Astrocyte (in vitro differentiated cells and primary cell): Measurements from ENCODE around the gene RANBP1. TPM values are rescaled to one million over a fixed set of nuclear protein-coding genes. Genes with fewer than 3 reads are reported as not detected.

Experiments used
- DNase-seq: peaks from one replicate; pipeline ENCODE4 v3.0.0-alpha.2; 2010; ENCODE audit warnings: low read depth
- FAIRE-seq: peaks from 2 replicates; lab custom pipeline; 2011; peaks lifted over from hg19 to GRCh38; lab: Jason Lieb, UNC
- H2AFZ ChIP-seq: 2 replicates; pipeline ENCODE4 v1.6.0; 2012; ENCODE audit warnings: low read depth, low read length, inconsistent platforms
- H3K27ac ChIP-seq: 2 replicates; pipeline ENCODE4 v1.5.1; 2011; ENCODE audit warnings: low read depth, low read length, inconsistent platforms
- H3K27me3 ChIP-seq: 2 replicates; pipeline ENCODE4 v1.6.0; 2011; ENCODE audit warnings: low read length, inconsistent platforms; ENCODE audit not compliant: insufficient read depth
- H3K36me3 ChIP-seq: 2 replicates; pipeline ENCODE4 v1.5.1; 2011; ENCODE audit warnings: low read length, inconsistent platforms; ENCODE audit not compliant: insufficient read depth
- H3K4me1 ChIP-seq: 2 replicates; pipeline ENCODE4 v1.5.1; 2011; ENCODE audit warnings: low read length, inconsistent platforms; ENCODE audit not compliant: insufficient read depth
- H3K4me2 ChIP-seq: 2 replicates; pipeline ENCODE4 v1.6.0; 2012; ENCODE audit warnings: low read length, inconsistent platforms
- H3K4me3 ChIP-seq: 2 replicates; pipeline ENCODE4 v1.5.1; 2011; ENCODE audit warnings: low read depth, mild to moderate bottlenecking, low read length, inconsistent platforms; ENCODE audit not compliant: insufficient read depth
- H3K79me2 ChIP-seq: 2 replicates; pipeline ENCODE4 v1.6.0; 2012; ENCODE audit warnings: mild to moderate bottlenecking, low read length, inconsistent platforms; ENCODE audit not compliant: insufficient read depth
- H3K9ac ChIP-seq: 2 replicates; pipeline ENCODE4 v1.6.0; 2012; ENCODE audit warnings: mild to moderate bottlenecking, low read length, inconsistent platforms
- H3K9me3 ChIP-seq: 2 replicates; pipeline ENCODE4 v1.5.1; 2012; ENCODE audit warnings: low read depth, mild to moderate bottlenecking, low read length, inconsistent platforms; ENCODE audit not compliant: insufficient read depth
- H4K20me1 ChIP-seq: 2 replicates; pipeline ENCODE4 v1.6.0; 2012; ENCODE audit warnings: low read length, inconsistent platforms; ENCODE audit not compliant: insufficient read depth
- H3K27ac Mint-ChIP-seq: one replicate; pipeline ENCODE4 v1.8.0; 2021; ENCODE audit warnings: mild to moderate bottlenecking, mixed read lengths; ENCODE audit not compliant: unreplicated experiment
- H3K27me3 Mint-ChIP-seq: one replicate; pipeline ENCODE4 v1.8.0; 2021; ENCODE audit warnings: low read depth, mixed read lengths; ENCODE audit not compliant: unreplicated experiment
- H3K36me3 Mint-ChIP-seq: one replicate; pipeline ENCODE4 v1.8.0; 2021; ENCODE audit warnings: low read depth, mixed read lengths; ENCODE audit not compliant: unreplicated experiment
- H3K4me1 Mint-ChIP-seq: one replicate; pipeline ENCODE4 v1.8.0; 2021; ENCODE audit warnings: low read depth, mixed read lengths; ENCODE audit not compliant: unreplicated experiment
- H3K4me3 Mint-ChIP-seq: one replicate; pipeline ENCODE4 v1.8.0; 2021; ENCODE audit warnings: mild to moderate bottlenecking, moderate library complexity, mixed read lengths; ENCODE audit not compliant: unreplicated experiment
- H3K9me3 Mint-ChIP-seq: one replicate; pipeline ENCODE4 v1.8.0; 2021; ENCODE audit warnings: mild to moderate bottlenecking, mixed read lengths; ENCODE audit not compliant: unreplicated experiment
- CTCF ChIP-seq: IDR thresholded peaks from 2 replicates; pipeline ENCODE4 v1.5.1; 2011; ENCODE audit warnings: low read depth, mild to moderate bottlenecking, inconsistent platforms, low read length, moderate library complexity; ENCODE audit not compliant: insufficient read depth
- EZH2 ChIP-seq: IDR thresholded peaks from 2 replicates; pipeline ENCODE4 v1.6.1; 2012; ENCODE audit warnings: mild to moderate bottlenecking, low read length, inconsistent platforms; ENCODE audit not compliant: insufficient read depth
- total RNA-seq: library from RNA; stranded (reverse); gene quantifications from 2 replicates; pipeline ENCODE4 v1.2.1, GENCODE V29; 2021

The RANBP1 gene
- total RNA-seq, 1 donor from 2014 or later = 164 TPM

- Histone ChIP-seq H3K4me1 (peaks cover 8% of the 10 kb centered on the region), H3K79me2 (peaks cover 29% of the 10 kb centered on the region), H2AFZ (no peak overlapping the region), H3K4me3 (no peak overlapping the region), H4K20me1 (peaks cover 35% of the 10 kb centered on the region), H3K27ac (no peak overlapping the region), H3K36me3 (peaks cover 4% of the 10 kb centered on the region), H3K4me2 (no peak overlapping the region), H3K27me3 (no peaks in the 10 kb centered on the region), H3K9me3 (no peaks in the 10 kb centered on the region), H3K9ac (no peak overlapping the region)
- no peak for TF ChIP-seq EZH2
- peak; percentile 14 for TF ChIP-seq CTCF
- Mint-ChIP-seq H3K9me3 (no peaks in the 10 kb centered on the region), H3K36me3 (peaks cover 6% of the 10 kb centered on the region), H3K4me3 (no peak overlapping the region), H3K27ac (no peak overlapping the region), H3K27me3 (no peaks in the 10 kb centered on the region), H3K4me1 (peaks cover 4% of the 10 kb centered on the region)
- no peak for DNase-seq
- no peak for FAIRE-seq
These were observed 13.2 kb downstream of the RANBP1 start for GRCh38 chr22:20128902-20129746.

GRCh38 chr22:20129747-20130014 lies 13.8 kb downstream of the RANBP1 start:
- no peak for TF ChIP-seq EZH2
- no peak for TF ChIP-seq CTCF
- H3K4me1 Mint-ChIP-seq = peaks cover 4% of the 10 kb centered on the region
- peaks cover 8% of the 10 kb centered on the region for H3K4me1 ChIP-seq
- no peak overlapping the region for H3K9ac ChIP-seq
- no peak overlapping the region for H3K4me3 ChIP-seq
- no peak overlapping the region for H3K27ac ChIP-seq
- H3K9me3 ChIP-seq = no peaks in the 10 kb centered on the region
- FAIRE-seq (no peak), DNase-seq (no peak)
- peaks cover 4% of the 10 kb centered on the region for H3K36me3 ChIP-seq
- no peak overlapping the region for H3K27ac Mint-ChIP-seq
- H3K36me3 Mint-ChIP-seq = peaks cover 6% of the 10 kb centered on the region
- no peak overlapping the region for H3K4me2 ChIP-seq
- peaks cover 29% of the 10 kb centered on the region for H3K79me2 ChIP-seq
- no peaks in the 10 kb centered on the region for H3K27me3 ChIP-seq
- peaks cover 36% of the 10 kb centered on the region for H4K20me1 ChIP-seq
- H2AFZ ChIP-seq = no peak overlapping the region
- H3K4me3 Mint-ChIP-seq = no peak overlapping the region
- H3K9me3 Mint-ChIP-seq = no peaks in the 10 kb centered on the region
- no peaks in the 10 kb centered on the region for H3K27me3 Mint-ChIP-seq

- no peak overlapping the region for H3K27ac ChIP-seq
These were observed 14.4 kb downstream of the RANBP1 start for GRCh38 chr22:20130319-20130718.

More at GRCh38 chr22:20130319-20130718, 14.4 kb downstream of the RANBP1 start:
- H3K4me1 ChIP-seq = peaks cover 8% of the 10 kb centered on the region
- peak overlapping the region; percentile 71 for H2AFZ ChIP-seq
- H3K9me3 Mint-ChIP-seq = no peaks in the 10 kb centered on the region
- peaks cover 6% of the 10 kb centered on the region for H3K36me3 Mint-ChIP-seq
- H3K27ac Mint-ChIP-seq = no peak overlapping the region
- FAIRE-seq (no peak), DNase-seq (no peak)
- peaks cover 37% of the 10 kb centered on the region for H4K20me1 ChIP-seq
- no peak overlapping the region for H3K9ac ChIP-seq
- H3K9me3 ChIP-seq = no peaks in the 10 kb centered on the region
- no peaks in the 10 kb centered on the region for H3K27me3 ChIP-seq
- no peak for TF ChIP-seq EZH2
- H3K79me2 ChIP-seq = peaks cover 34% of the 10 kb centered on the region
- no peaks in the 10 kb centered on the region for H3K27me3 Mint-ChIP-seq
- no peak overlapping the region for H3K4me3 ChIP-seq
- peaks cover 4% of the 10 kb centered on the region for H3K36me3 ChIP-seq
- H3K4me1 Mint-ChIP-seq = peaks cover 4% of the 10 kb centered on the region
- peak overlapping the region; percentile 74 for H3K4me3 Mint-ChIP-seq
- H3K4me2 ChIP-seq = peak overlapping the region; percentile 87
